Measurements from ENCODE around the gene BNIP1.

The BNIP1 gene

GRCh38 chr5:173213236-173213933, 69.1 kb downstream of the BNIP1 start:
- DNase-seq (ENCODE audit: low read depth): no peak
